ENCODE data around the gene COX8C.

GRCh38 chr14:93319494-93319893, 27.5 kb upstream of the COX8C start:
- TF ChIP-seq, protein P1, sequence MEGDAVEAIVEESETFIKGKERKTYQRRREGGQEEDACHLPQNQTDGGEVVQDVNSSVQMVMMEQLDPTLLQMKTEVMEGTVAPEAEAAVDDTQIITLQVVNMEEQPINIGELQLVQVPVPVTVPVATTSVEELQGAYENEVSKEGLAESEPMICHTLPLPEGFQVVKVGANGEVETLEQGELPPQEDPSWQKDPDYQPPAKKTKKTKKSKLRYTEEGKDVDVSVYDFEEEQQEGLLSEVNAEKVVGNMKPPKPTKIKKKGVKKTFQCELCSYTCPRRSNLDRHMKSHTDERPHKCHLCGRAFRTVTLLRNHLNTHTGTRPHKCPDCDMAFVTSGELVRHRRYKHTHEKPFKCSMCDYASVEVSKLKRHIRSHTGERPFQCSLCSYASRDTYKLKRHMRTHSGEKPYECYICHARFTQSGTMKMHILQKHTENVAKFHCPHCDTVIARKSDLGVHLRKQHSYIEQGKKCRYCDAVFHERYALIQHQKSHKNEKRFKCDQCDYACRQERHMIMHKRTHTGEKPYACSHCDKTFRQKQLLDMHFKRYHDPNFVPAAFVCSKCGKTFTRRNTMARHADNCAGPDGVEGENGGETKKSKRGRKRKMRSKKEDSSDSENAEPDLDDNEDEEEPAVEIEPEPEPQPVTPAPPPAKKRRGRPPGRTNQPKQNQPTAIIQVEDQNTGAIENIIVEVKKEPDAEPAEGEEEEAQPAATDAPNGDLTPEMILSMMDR (IDR thresholded peaks at IDR 0.05): no peak
- TF ChIP-seq ZFX (IDR thresholded peaks at IDR 0.05; ENCODE audit: borderline replicate concordance): no peak

Data from 22Rv1 (cell line).